ENCODE data around the gene QPRT. TPM values are rescaled to one million over a fixed set of nuclear protein-coding genes. Genes with fewer than 3 reads are reported as not detected.

The QPRT gene
- total RNA-seq, 1 donor from 2014 or later: 85.9 TPM

DNA sequence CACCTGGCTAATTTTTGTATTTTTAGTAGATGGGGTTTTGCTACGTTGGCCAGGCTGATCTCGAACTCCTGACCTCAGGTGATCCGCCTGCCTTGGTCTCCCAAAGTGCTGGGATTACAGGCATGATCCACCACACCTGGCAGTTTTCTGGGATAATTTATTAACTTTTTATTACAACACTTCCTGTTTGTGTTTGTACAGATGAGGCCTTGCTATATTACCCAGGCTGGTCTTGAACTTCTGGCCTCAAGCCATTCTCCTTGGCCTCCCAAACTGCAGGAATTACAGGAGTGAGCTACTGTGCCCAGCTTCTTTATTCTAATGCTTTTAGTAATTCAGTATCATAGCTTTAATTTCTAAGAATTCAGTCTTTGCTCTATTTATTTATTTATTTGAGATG is 32.0 kb upstream of the QPRT start:
- Histone ChIP-seq H3K9me3 (ENCODE audit: insufficient read depth, low read depth, low read length) (no peaks in the 10 kb centered on the region), H3K36me3 (ENCODE audit: insufficient read depth, low read length) (no peaks in the 10 kb centered on the region), H3K4me2 (ENCODE audit: low read length) (no peak overlapping the region), H2AFZ (ENCODE audit: low read depth, low read length) (no peak overlapping the region), H3K79me2 (ENCODE audit: insufficient read depth, low read length) (no peaks in the 10 kb centered on the region), H3K4me1 (ENCODE audit: insufficient read depth, low read length) (no peaks in the 10 kb centered on the region), H3K4me3 (ENCODE audit: insufficient read depth, low read depth, low read length) (no peak overlapping the region), H3K27me3 (ENCODE audit: insufficient read depth, low read length) (no peaks in the 10 kb centered on the region), H3K27ac (ENCODE audit: low read depth, low read length) (no peak overlapping the region), H4K20me1 (ENCODE audit: insufficient read depth, low read length) (no peaks in the 10 kb centered on the region), H3K9ac (ENCODE audit: low read length) (no peak overlapping the region)
- Mint-ChIP-seq H3K27ac (ENCODE audit: unreplicated experiment) (no peak overlapping the region), H3K4me1 (ENCODE audit: low read depth, unreplicated experiment) (no peaks in the 10 kb centered on the region), H3K27me3 (ENCODE audit: low read depth, unreplicated experiment) (peaks cover 4% of the 10 kb centered on the region), H3K4me3 (ENCODE audit: unreplicated experiment) (no peak overlapping the region), H3K9me3 (ENCODE audit: unreplicated experiment) (peaks cover 2% of the 10 kb centered on the region), H3K36me3 (ENCODE audit: low read depth, unreplicated experiment) (no peaks in the 10 kb centered on the region)
- FAIRE-seq (no peak), DNase-seq (ENCODE audit: low read depth) (no peak)
- no peak for TF ChIP-seq CTCF (IDR thresholded peaks at IDR 0.05; ENCODE audit: insufficient read depth, low read depth, low read length)
- no peak for TF ChIP-seq EZH2 (IDR thresholded peaks at IDR 0.05; ENCODE audit: insufficient read depth, low read length)

DNA sequence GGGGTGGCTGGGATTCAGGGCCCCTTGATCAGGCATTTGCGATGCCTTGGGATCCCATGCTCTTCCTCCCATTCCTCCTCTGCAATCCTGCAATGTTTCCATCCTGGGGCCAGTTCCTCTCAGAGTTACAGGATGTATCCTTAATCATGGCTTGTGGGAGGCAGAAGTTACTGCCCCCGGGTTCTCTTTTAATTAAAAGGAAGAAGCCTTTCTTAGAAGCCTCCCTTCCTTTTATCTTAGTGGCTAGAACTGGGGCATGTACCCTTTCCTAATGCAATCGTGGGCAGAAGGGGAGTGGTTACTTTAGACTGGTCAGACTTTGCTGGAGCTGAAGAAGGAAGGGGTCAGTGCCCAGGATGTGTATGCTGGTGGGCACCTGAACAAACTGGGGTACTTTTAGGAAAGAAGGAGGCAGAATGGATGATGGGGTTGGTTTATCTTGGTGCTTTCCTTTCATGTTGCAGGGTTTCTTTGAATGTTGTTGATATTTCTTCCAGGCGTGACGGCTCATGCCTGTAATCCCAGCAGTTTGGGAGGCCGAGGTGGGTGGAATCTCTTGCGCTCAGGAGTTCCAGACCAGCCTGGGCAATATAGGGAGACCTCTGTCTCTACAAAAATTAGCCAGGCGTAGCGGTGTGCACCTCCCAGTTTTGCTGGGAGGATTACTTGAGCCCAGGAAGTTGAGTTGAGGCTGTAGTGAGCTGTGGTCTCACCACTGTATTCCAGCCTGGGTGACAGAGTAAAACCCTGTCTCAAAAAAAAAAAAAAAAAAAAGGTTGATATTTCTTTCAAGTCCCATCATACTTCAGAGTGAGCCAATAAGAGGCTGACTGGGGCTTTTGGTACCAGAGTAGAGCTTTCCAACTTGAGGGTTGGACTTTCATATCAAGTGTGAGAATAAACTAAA is 29.1 kb upstream of the QPRT start:
- Histone ChIP-seq H3K79me2 (ENCODE audit: insufficient read depth, low read length) (no peaks in the 10 kb centered on the region), H3K4me3 (ENCODE audit: insufficient read depth, low read depth, low read length) (no peak overlapping the region), H3K9ac (ENCODE audit: low read length) (no peak overlapping the region), H3K4me1 (ENCODE audit: insufficient read depth, low read length) (no peaks in the 10 kb centered on the region), H3K36me3 (ENCODE audit: insufficient read depth, low read length) (no peaks in the 10 kb centered on the region), H2AFZ (ENCODE audit: low read depth, low read length) (no peak overlapping the region), H4K20me1 (ENCODE audit: insufficient read depth, low read length) (no peaks in the 10 kb centered on the region), H3K27me3 (ENCODE audit: insufficient read depth, low read length) (no peaks in the 10 kb centered on the region), H3K4me2 (ENCODE audit: low read length) (no peak overlapping the region), H3K27ac (ENCODE audit: low read depth, low read length) (no peak overlapping the region), H3K9me3 (ENCODE audit: insufficient read depth, low read depth, low read length) (no peaks in the 10 kb centered on the region)
- Mint-ChIP-seq H3K4me1 (ENCODE audit: low read depth, unreplicated experiment) (no peaks in the 10 kb centered on the region), H3K9me3 (ENCODE audit: unreplicated experiment) (no peaks in the 10 kb centered on the region), H3K27me3 (ENCODE audit: low read depth, unreplicated experiment) (peaks cover 3% of the 10 kb centered on the region), H3K36me3 (ENCODE audit: low read depth, unreplicated experiment) (no peaks in the 10 kb centered on the region), H3K4me3 (ENCODE audit: unreplicated experiment) (peak overlapping the region; percentile 28), H3K27ac (ENCODE audit: unreplicated experiment) (no peak overlapping the region)
- DNase-seq (ENCODE audit: low read depth) (no peak), FAIRE-seq (no peak)
- TF ChIP-seq EZH2 (IDR thresholded peaks at IDR 0.05; ENCODE audit: insufficient read depth, low read length): no peak
- no peak for TF ChIP-seq CTCF (IDR thresholded peaks at IDR 0.05; ENCODE audit: insufficient read depth, low read depth, low read length)

- no peaks in the 10 kb centered on the region for H4K20me1 ChIP-seq (ENCODE audit: insufficient read depth, low read length)
- H3K36me3 ChIP-seq (ENCODE audit: insufficient read depth, low read length): no peaks in the 10 kb centered on the region
- no peak overlapping the region for H3K27ac ChIP-seq (ENCODE audit: low read depth, low read length)
- no peak overlapping the region for H3K27ac Mint-ChIP-seq (ENCODE audit: unreplicated experiment)
- H3K9ac ChIP-seq (ENCODE audit: low read length): no peak overlapping the region
- H3K9me3 Mint-ChIP-seq (ENCODE audit: unreplicated experiment): no peaks in the 10 kb centered on the region
- H3K9me3 ChIP-seq (ENCODE audit: insufficient read depth, low read depth, low read length): no peaks in the 10 kb centered on the region
- no peaks in the 10 kb centered on the region for H3K4me1 ChIP-seq (ENCODE audit: insufficient read depth, low read length)
- H3K27me3 ChIP-seq (ENCODE audit: insufficient read depth, low read length): no peaks in the 10 kb centered on the region
- H3K4me3 ChIP-seq (ENCODE audit: insufficient read depth, low read depth, low read length): no peak overlapping the region
- DNase-seq (ENCODE audit: low read depth) (no peak), FAIRE-seq (no peak)
- peaks cover 3% of the 10 kb centered on the region for H3K27me3 Mint-ChIP-seq (ENCODE audit: low read depth, unreplicated experiment)
- no peaks in the 10 kb centered on the region for H3K4me1 Mint-ChIP-seq (ENCODE audit: low read depth, unreplicated experiment)
- no peak overlapping the region for H2AFZ ChIP-seq (ENCODE audit: low read depth, low read length)
- H3K36me3 Mint-ChIP-seq (ENCODE audit: low read depth, unreplicated experiment): no peaks in the 10 kb centered on the region
- H3K79me2 ChIP-seq (ENCODE audit: insufficient read depth, low read length): no peaks in the 10 kb centered on the region
- no peak overlapping the region for H3K4me3 Mint-ChIP-seq (ENCODE audit: unreplicated experiment)
- TF ChIP-seq CTCF (IDR thresholded peaks at IDR 0.05; ENCODE audit: insufficient read depth, low read depth, low read length) (no peak), EZH2 (IDR thresholded peaks at IDR 0.05; ENCODE audit: insufficient read depth, low read length) (no peak)
- H3K4me2 ChIP-seq (ENCODE audit: low read length): no peak overlapping the region
Measured at GRCh38 chr16:29650771-29651170, 28.2 kb upstream of the QPRT start.
